Skin epidermis (tissue), 12 donors: Measurements from ENCODE around the gene ZNF841.
A peak's percentile ranks its signal among the peaks of the same experiment; 100 is the strongest.
"Not testable (repeated sequence)": the region's sequence is repeated elsewhere in the genome, so short reads cannot be mapped to it uniquely, and the experiment has no call there.

ENCODE experiments used
- H3K27ac ChIP-seq, 21 experiments: fragments of 200-600 bp; sonication (generic) in 11 of 21; one replicate each; pipeline ENCODE4 v1.5.0; 2020; ENCODE audit warnings: mild to moderate bottlenecking in 3 of 21, inconsistent platforms in 2 of 21, moderate library complexity in 2 of 21
- H3K4me3 ChIP-seq, 7 experiments: fragments of 200-600 bp; sonication (generic) in 2 of 7; one replicate each; pipeline ENCODE4 v1.5.0; 2020; ENCODE audit warnings: inconsistent platforms in 2 of 7, mild to moderate bottlenecking in 2 of 7, moderate library complexity in 1 of 7

The ZNF841 gene

GRCh38 chr19:52095172-52096014, at the start of gene ZNF841:
Gene ZNF841 (minus strand): TSS chr19:52095765. CDS start chr19:52084801, 10,964 bp downstream.
- Histone ChIP-seq H3K4me3 (peak within 1 kb of the TSS; percentile 60 to 90 (median 86)), H3K27ac (peak within 1 kb of the TSS; percentile 27 to 94 (median 83))

DNA sequence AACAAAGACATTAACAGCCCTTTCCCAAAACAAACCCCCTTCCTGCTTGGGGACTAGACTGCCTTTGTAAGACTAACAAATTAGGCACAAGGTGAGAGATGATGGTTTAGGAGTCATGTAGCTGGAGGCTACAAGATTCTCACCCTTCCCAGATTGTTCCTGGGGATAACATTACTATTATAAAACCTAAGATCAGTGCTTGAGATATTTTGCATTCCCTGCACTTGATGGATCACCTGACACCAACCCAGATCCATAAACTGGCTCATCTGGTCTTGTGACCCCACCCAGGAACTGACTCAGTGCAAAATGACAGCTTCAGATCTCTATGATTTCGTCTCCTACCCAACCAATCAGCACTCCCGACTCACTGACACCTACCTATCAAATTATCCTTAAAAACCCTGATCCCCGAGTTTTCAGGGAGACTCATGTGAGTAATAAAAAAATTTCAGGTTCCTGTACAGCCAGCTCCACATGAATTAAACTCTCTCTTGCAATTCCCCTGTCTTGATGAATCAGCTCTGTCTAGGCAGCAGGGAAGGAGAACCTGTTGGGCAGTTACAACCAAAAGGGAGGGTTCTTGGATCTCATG, 46.5 kb upstream of the ZNF841 start:
- Histone ChIP-seq H3K27ac (peak overlapping the region in 3 of 21 experiments; percentile 17 to 54 (median 37)), H3K4me3 (no peak overlapping the region)

- no peak overlapping the region for H3K4me3 ChIP-seq
These were observed 45.6 kb upstream of the ZNF841 start for GRCh38 chr19:52141203-52141602.

DNA sequence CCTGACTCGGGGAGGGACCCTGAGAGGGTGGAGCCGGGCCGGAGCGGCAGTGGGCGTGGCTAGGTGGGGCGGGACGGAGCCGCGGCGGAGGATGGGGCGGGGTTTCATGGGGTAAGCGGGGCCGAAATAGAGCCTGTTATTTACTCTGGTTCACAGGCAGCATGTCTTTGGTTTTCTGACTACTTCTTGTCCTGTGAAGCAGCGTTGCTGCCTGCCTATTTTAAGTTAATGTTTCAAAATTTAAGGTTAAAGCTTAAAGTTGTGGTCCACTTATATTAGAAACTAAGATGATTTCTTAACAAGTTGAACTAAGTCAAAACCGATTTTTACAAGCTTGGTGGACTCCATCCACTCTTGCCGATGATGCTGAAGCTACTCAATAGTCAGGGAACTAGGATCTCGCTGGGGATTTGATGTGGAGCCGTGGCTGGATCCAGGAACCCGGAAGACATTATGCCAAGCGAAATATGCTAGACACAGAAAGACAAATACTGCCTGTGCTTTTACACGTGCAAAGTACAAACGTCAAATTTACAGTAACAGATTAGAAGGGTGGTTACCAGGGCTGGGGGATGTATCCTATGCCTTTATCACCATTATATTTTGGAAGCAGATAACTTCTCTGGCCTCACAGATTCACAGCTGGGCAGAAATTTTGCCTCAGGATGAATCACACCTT, 44.6 kb upstream of the ZNF841 start:
- peak overlapping the region in 17 of 21 experiments; percentile 4 to 94 (median 86) for H3K27ac ChIP-seq

More at GRCh38 chr19:52141203-52141602, 45.6 kb upstream of the ZNF841 start:
- H3K27ac ChIP-seq: no peak overlapping the region

DNA sequence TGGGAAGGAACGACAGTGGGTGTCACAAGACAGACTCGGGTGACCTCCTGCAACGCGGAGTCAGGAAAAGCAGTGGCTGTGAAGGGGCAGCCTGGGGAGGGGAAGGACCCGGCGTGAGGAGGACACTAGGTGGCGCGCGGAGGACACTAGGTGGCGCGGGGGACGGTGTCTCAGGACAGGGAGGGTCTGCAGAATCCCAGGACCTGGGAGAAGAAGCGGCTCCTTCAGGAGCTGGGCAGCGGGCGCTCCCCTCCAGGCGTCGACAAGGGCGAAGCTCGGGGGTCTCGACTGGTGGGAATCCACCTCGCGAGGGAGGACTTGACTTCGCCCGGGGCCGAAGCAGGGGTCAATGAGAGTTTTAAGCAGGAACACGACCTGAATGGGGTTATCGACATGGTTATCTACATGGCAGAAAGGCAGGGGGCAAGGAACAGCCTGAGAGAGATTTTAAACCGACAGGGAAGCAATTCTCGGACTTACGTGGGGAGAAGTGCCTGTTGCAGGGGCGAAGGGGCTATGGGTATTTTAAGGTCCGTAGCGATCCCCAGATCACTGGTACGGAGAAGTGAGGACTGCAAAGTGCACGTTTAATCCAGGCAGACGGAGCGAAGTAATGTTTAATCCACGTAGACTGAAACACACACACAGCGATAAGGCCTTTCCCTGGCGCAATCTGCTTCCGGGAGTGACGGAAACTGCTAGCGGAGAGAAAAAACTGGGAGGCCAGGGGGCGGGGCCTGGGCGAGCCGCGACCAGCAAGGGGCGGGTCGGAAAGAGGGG, 43.9 kb upstream of the ZNF841 start, which contains the start of gene ZNF616:
ZNF616 (minus strand) TSS at position 687 of the 780 bp plus-strand sequence. CDS start 9,426 bp downstream, outside the sequence.
- Histone ChIP-seq H3K4me3 (peak within 1 kb of the TSS; percentile 68 to 89 (median 83)), H3K27ac (peak within 1 kb of the TSS; percentile 68 to 97 (median 90))

More for the DNA sequence above, 44.6 kb upstream of the ZNF841 start:
- H3K4me3 ChIP-seq: peak overlapping the region; percentile 68 to 89 (median 83)

GRCh38 chr19:52138983-52139251, 43.4 kb upstream of the ZNF841 start:
- H3K4me3 ChIP-seq: peak overlapping the region; percentile 68 to 89 (median 83)
- H3K27ac ChIP-seq: peak overlapping the region in 20 of 21 experiments; percentile 79 to 97 (median 90)

- peak overlapping the region in 20 of 21 experiments; percentile 79 to 97 (median 90) for H3K27ac ChIP-seq
- peak overlapping the region; percentile 68 to 89 (median 83) for H3K4me3 ChIP-seq
These were observed 42.9 kb upstream of the ZNF841 start for GRCh38 chr19:52138278-52138982.

- H3K27ac ChIP-seq: no peak overlapping the region
- H3K4me3 ChIP-seq: no peak overlapping the region
These were observed 24.7 kb upstream of the ZNF841 start for GRCh38 chr19:52120286-52120685.

- Histone ChIP-seq H3K4me3 (no peak overlapping the region), H3K27ac (no peak overlapping the region)
These were observed 20.0 kb upstream of the ZNF841 start for GRCh38 chr19:52115526-52116053.

- no peak overlapping the region for H3K4me3 ChIP-seq
- H3K27ac ChIP-seq: no peak overlapping the region
These were observed 19.1 kb upstream of the ZNF841 start for GRCh38 chr19:52114691-52115090.

DNA sequence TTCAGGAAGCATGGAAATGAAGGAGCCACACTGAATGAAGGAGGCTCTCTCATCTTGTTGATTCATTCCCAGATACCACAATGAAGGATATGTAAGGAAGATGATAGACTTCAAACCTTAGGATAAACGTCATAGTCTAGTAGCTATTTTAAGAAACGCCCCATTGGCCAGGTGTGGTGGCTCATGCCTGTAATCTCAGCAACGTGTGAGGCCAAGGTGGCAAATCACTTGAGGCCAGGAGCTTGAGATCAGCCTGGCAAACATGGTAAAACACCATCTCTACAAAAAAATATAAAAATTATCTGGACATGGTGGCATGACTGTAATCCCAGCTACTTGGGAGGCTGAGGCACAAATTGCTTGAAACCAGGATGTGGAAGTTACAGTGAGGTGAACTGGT, 17.1 kb upstream of the ZNF841 start:
- H3K27ac ChIP-seq: no peak overlapping the region
- H3K4me3 ChIP-seq: no peak overlapping the region

GRCh38 chr19:52110780-52111179, 15.2 kb upstream of the ZNF841 start:
- Histone ChIP-seq H3K4me3 (no peak overlapping the region), H3K27ac (no peak overlapping the region)

DNA sequence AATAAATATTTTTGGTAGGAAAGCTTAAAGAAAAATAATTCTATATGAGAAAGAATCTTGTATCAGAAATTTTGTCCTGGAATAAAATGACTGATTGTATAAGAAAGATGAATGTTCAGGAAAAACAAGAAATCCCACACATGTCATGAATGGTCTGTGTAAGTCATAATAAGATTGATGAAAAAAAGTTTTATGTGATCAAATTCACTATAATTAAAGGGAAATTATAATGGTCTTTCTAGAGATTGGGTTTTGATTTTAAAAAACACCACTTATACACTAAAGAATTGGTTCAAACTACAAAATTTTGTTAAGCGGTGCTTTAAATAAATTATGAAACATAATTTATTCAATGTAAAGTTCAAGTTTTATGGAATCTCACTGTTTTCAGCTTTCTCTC, 7.2 kb upstream of the ZNF841 start:
- Histone ChIP-seq H3K4me3 (no peak overlapping the region), H3K27ac (no peak overlapping the region)

DNA sequence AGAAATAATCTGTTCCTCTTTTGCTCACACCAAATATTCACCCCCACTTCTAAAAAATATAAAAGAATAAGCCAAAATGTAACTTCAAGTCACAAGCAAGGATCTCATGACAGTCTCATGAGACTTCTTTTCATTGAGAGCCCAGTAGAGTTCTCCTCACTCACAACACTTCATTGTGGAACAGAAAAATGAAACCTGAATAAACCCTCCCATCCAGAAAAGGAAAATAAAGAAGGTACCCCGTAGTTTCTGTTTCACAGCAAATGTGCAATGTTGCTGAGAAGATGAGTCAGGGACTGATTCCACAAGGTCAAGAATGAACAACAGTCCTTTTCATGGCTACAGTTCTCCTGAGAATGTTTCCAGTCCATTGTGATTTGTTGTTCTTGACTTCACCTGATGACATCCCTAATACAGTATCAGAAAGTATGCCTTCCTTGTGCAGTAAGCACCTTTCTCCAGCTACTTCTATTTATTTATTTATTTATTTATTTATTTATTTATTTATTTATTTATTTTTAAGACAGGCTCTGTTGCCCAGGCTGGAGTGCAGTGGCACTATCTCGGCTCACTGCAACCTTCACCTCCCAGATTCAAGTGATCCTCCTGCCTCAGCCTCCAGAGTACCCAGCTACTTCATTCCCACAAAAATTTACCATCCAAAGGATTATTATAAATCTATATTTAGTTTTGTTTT, 6.4 kb upstream of the ZNF841 start:
- H3K27ac ChIP-seq: no peak overlapping the region
- H3K4me3 ChIP-seq: no peak overlapping the region

GRCh38 chr19:52099497-52100138, 4.1 kb upstream of the ZNF841 start:
- Histone ChIP-seq H3K4me3 (no peak overlapping the region), H3K27ac (no peak overlapping the region)

DNA sequence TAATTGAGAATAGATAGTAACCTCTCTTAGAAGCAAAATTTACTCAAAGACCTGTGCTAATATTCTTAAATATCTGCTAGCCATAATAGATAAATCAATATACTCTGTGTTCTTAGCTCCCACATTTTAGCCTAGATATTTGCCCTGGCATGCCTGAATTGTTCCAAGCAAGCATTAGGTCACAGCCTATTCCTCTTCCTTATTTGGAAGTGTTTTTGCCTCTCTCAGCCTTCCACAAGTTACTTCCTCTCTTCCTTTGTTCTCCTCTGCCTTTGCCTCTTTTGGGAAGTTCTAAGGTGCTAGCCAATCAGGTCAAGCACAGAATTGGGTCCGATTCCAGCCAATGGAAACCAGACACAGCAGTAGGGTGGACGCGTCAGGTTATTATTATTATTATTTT, 851 bp upstream of the ZNF841 start:
- H3K4me3 ChIP-seq: not testable (repeated sequence)
- H3K27ac ChIP-seq: peak overlapping the region in 3 of 21 experiments; percentile 81 to 83 (median 81)

DNA sequence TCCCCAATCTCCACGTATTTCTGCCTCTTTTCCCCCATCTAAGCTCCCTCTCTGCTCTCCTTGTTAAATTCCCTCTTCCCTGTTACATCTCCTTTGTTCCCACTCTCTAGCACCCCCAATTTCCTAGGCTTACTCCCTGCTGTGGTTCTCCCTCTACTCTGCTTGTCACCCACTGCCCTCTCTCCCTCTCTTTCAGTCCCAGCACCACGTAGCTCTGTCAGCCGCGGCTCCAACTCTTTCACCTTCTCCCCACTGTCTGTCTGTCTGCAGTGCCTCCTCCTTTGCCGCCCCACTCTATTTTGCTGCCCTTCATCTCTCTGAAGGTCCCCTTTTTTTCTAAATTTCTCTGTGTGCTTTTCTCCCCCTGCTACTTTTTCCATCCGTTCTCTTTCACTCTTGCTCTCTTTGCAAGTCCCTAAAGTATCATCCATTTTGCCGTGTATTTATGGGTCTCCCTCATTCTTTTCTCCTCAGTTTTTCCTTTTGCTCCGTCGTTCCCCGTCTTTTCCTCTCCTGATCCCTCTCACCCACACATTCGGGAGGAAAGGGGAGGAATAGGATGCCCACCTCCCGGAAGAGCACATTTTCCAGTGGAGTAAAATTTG, 937 bp downstream of the ZNF841 start:
- Histone ChIP-seq H3K27ac (peak overlapping the region in 19 of 21 experiments; percentile 27 to 94 (median 83)), H3K4me3 (peak overlapping the region; percentile 60 to 90 (median 86))
